Fibroblast of mammary gland (primary cell): ENCODE results near the gene HMG20A.
A peak's percentile ranks its signal among the peaks of the same experiment; 100 is the strongest.

ENCODE experiments used
- DNase-seq: peaks from one replicate; pipeline ENCODE4 v3.0.0-alpha.2; 2010; ENCODE audit warnings: low read depth
- H3K4me3 ChIP-seq: 2 replicates; pipeline ENCODE4 v1.5.1; 2011; ENCODE audit warnings: low read depth, mild to moderate bottlenecking, low read length, moderate library complexity; ENCODE audit not compliant: control insufficient read depth
- TF ChIP-seq, protein P1 (sequence below): conservative IDR thresholded peaks from 2 replicates; pipeline ENCODE4 v1.5.1; 2011; ENCODE audit warnings: low read depth, low read length, inconsistent platforms; ENCODE audit not compliant: control insufficient read depth, insufficient read depth

Gene HMG20A

DNA sequence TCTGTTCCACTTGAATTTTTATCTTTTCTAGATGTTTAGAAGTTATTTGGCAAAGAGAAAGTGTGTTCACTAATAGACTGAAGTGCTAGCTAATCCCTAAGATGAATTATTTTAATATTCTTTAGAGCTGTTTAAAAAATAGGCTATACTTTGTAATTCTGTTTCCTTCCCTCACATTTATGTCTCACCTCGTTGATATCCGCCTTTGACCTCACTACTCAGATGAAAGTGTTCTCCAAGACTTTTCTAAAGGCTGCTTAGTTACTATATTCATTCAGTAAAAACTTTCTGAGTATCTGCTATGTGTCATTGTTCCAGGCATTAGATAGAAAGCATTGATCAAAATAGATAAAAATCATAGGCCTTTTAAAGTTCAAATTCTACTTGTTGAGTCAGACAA is 38.3 kb downstream of the HMG20A start:
- TF ChIP-seq, protein P1, sequence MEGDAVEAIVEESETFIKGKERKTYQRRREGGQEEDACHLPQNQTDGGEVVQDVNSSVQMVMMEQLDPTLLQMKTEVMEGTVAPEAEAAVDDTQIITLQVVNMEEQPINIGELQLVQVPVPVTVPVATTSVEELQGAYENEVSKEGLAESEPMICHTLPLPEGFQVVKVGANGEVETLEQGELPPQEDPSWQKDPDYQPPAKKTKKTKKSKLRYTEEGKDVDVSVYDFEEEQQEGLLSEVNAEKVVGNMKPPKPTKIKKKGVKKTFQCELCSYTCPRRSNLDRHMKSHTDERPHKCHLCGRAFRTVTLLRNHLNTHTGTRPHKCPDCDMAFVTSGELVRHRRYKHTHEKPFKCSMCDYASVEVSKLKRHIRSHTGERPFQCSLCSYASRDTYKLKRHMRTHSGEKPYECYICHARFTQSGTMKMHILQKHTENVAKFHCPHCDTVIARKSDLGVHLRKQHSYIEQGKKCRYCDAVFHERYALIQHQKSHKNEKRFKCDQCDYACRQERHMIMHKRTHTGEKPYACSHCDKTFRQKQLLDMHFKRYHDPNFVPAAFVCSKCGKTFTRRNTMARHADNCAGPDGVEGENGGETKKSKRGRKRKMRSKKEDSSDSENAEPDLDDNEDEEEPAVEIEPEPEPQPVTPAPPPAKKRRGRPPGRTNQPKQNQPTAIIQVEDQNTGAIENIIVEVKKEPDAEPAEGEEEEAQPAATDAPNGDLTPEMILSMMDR = no peak
- no peak overlapping the region for H3K4me3 ChIP-seq
- DNase-seq = no peak

DNA sequence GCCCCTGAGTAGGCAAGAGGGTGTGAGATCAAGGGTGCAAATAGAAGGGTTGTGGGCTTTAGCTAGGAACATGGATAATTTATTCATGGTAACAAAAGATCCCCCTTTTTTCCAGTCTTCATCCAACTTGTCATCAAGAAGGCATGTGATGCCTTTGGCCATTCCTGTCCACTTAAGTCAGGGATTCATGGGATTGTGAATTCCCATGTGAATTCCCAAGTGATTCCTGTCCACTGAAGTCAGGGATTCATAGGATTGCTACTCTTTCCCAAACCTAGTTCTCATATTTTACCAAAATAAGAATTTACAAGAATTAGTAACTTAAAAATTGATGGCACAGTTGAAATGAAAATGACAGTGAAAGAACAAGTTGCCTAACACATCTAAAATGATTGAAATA is 40.8 kb downstream of the HMG20A start:
- TF ChIP-seq, protein P1 = no peak
- H3K4me3 ChIP-seq = no peak overlapping the region
- DNase-seq = peak; percentile 61

DNA sequence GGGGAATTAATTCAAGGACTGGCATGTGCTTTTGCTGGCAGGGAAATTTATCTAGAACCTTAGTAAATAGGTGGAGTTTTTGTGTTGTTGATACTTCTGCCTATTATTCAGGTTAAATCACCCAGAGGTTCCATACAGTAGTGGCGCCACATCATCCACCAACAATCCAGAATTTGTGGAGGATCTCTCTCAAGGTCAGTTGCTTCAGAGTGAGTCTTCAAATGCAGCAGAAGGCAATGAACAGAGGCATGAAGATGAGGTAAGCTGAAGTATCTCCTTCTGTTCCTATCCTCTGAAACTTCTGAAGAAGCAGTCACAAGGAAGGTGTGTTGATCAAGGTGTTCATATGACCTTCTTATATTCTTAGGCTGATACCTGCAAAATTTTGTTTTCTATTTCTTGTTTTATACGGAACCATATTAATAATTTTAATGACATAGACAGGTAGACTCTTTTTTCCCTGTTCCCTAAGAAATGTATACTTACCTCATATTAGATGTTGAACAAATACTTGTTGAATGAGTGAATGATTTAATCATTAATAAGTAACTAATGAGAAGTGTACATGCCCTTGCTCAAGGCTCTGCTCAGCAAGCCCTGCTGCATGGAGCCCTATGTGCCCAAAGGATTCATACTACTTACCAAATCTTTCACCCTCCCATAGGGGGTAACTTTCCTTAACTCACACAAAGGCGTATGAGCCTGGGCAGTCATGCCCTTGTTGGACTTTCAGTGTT is 43.6 kb downstream of the HMG20A start:
- TF ChIP-seq, protein P1 = no peak
- no peak for DNase-seq
- H3K4me3 ChIP-seq = no peak overlapping the region

DNA sequence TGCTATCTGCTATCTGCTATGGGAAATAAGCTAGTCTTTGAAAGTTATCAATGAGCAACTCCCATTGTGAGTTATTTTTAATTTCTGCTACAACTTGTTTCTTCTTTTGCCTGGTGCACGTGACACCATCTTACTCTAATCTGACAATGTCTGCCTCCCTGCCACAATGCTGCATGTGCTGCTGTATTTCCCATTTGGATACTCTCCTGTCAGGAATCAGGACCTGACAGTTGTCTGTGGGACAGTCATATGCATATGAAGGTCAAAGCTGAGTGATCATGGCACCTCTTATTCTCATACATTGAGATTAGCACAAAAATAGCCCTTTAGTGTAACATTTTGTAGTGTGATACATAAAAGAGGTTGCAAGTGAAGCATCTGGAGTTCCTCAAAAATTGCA is 45.8 kb downstream of the HMG20A start:
- H3K4me3 ChIP-seq = no peak overlapping the region
- TF ChIP-seq, protein P1 = no peak
- no peak for DNase-seq

DNA sequence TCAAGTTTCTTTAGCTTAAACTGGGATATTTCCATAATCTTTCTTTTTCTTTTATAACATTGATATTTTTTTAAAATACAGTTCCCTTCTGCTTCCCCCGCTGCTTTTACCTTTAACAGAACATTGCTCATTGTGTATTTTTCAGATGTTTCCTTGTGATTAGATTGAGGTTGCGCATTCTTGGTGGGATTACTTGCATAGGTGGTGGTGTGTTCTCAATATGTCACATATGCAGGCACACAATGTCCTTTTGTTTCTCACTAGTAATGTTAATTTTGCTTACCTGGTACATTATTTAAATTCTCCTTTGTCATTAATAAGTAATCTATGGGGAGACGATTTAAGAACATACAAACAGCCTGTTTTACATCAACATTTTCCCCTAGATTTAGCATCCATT is 48.2 kb downstream of the HMG20A start:
- TF ChIP-seq, protein P1 = no peak
- H3K4me3 ChIP-seq = no peak overlapping the region
- DNase-seq = no peak

DNA sequence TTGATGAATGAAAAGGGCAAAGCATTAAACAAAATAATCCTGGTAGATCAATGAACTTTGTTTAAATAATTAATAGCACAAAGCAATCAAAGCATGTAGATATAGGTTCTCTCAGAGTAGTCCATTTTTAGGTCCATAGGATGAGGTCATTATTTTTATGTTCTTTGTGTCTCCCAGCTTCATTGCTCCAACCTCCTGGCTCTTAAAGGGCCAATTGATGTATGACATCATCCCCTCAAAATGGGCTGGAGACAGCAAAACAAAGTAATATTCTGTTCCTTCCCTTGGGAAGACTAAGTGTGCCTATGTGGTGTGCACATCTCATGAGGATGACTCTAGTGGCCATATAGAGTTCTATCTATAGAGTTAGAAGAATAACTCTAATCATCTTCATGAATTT is 49.5 kb downstream of the HMG20A start:
- H3K4me3 ChIP-seq = no peak overlapping the region
- TF ChIP-seq, protein P1 = no peak
- no peak for DNase-seq
